NCI-H1436 treated with DMSO at 0.1 percent for 48 hours (cell line): ENCODE measurements around the gene LVRN.

Experiments
- DNase-seq: peaks from one replicate; lab custom pipeline; 2025; lab: John Stamatoyannopoulos, UW

LVRN gene

DNA sequence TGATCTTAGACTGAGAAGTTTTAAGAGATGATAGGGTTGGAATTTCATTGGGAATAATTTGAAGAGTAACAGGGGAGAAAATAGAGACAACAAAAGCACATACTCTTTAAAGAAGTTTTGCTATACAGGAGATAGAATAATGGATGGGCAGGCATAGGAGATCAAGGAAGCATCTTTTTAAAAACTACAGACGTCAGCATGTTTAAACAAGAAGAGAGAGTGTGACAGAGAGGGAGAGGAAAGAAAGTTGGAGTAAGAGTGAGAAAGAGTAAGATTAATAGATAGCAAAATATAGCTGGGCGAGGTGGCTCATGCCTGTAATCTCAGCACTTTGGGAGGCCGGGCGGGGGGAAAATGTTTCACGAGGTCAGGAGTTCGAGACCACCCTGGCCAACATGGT lies 5.3 kb upstream of the LVRN start:
- no peak for DNase-seq

- no peak for DNase-seq
Observed at GRCh38 chr5:115961381-115962238, 665 bp upstream of the LVRN start.

- no peak for DNase-seq
Observed at GRCh38 chr5:115962565-115963402, 509 bp downstream of the LVRN start.

DNA sequence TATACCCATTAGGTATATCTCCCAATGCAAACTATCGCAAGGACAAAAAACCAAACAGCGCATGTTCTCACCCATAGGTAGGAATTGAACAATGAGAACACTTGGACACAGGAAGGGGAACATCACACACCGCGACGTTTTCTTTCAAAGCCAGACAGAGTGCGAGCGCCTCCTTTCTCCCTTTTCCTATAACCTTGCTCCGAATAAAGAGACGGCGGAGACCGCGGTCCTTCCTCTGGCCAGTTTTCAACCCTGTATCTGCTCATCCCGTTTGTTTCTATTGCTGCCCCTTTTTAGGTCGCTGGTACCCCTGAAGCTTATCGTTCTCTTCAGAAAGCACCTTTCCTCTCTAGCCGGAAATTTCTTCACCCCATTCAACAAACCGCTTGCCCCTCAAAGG lies 1.3 kb downstream of the LVRN start:
- DNase-seq, result no peak

DNA sequence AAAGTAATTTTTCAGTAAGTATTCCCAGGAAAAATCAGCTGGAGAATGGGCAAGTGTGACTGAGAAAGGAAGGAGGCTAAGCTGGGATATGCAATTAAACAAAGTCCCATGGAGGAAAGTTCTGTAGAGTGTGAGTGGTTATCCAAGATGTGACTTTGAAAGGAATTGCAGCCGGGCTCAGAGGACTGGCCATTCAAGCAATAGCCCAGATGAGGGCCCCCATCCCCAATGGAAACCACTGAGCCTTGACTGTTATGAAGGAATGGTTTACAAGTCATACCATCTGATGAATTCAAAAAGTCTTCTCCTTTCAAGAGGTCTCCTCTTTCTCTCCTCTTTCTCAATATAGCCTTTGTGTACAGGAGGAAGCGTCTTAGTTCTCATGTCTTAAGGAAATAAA lies 6.5 kb downstream of the LVRN start:
- DNase-seq, result no peak

DNA sequence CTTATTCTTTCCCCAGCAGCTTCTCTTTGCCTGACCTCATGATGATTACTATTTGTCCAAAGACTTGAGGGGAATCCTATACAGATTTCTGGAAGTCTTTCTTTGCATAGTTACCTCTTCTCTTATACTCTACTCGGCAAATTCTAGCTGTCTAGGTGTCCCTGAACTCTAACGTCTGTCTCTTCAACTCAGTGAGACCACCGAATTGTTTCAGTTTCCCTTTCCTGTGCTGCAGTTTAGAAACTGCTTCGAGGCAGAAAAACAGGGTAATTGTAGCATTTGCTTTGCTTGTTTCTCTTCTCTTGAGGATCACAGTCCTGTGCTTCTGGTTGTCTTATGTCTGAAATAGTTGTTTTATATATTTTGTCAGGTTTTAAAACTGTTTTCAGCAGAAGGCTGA lies 14.8 kb downstream of the LVRN start:
- no peak for DNase-seq

DNA sequence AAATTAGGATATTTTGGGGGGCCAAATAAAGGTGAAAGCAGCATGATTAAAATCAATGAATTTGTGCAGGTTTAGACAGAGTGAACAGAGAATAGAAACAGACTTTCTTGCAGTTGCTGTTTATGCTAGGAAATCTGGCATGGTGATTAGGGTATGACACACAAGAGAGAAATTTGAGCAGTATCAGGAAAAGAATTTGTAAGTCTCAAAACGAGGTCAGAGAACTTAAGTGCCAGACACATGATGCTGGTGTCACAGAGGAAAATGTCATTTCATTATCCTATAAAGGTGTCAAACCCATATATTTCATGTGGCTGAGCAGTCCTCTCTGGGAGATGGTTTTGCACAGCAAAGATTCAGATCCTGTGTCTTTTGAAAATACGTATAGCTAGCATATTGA lies 15.7 kb downstream of the LVRN start:
- DNase-seq, result no peak

DNA sequence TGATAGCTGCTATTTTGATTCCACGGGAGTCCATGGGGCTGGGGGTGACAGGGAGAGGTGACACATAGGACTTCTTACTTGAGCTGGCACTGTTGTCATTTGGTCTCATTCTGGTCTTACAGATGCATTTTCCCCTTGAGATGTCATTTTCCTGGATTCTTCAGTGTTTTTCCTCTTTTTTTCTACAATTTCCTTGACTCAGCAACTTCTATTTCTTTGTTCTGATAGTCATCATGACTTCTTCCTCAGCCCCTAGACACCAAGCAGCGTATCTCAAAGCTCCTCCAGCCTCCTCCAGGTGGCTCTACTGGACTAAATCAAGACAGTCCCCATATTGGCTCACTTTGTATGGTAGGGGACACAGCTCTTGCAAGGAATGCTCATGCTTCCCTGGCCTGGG lies 16.5 kb downstream of the LVRN start:
- no peak for DNase-seq

DNA sequence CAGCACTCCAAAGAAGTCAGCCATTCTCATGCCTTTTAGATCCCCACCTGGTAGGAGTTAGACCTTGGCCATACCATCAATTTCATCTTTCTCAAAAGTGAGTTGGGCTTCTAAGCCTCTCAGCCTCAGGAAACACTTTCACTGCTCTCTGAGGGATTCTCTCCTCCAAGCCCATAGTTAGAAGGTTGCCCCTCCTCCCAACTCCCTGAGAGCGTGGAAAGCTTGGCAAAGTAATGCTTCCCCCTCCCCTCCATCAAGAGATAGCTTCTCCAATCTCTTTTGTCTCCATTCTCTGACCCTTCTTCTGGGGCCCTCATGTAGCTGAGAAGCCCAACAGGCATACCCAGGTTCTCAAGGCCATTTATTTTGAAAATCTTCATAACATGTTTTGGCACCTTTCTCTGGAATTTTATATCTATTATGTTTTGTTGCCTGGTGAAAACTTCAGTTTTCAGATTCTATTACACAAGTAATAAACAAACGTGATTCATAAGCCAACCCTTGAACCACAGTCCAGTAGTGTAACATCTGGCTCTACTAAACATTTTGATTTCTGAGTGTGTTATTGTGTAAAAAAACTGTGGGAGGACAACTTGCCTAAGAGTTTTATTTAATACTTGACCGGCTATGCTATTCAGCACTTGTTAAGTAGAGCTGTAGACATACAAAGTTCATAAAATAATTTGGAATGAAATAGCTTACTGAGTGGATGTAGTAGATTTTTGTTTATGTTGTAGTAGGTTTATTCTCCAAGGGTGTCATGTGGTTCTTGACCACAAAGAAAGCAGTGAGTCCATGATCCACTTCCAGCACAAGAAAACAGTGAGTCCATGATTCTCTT lies 17.1 kb downstream of the LVRN start:
- DNase-seq, result no peak

GRCh38 chr5:115983519-115983918 lies 21.2 kb downstream of the LVRN start:
- DNase-seq, result no peak

- DNase-seq, result no peak
Observed at GRCh38 chr5:115985802-115986757, 23.8 kb downstream of the LVRN start.

DNA sequence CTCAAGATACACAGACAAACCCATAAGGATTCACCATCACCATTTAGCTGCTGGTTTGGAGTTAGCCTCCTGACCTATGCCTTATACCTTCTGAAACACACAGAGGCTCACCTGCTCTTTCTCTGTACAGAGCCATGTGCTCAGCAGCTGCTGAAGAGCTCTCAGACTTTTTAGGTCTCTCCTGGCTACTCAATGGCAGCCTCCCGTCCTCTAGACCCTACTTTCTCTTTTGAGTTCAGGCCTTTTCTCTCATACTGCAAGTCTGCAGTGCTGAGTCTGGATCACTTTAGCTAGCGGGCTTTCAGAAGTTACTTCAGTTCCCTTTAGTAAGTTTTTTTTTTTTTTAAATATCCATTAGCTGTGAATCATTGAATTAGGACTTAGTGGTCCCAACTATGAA lies 25.7 kb downstream of the LVRN start:
- DNase-seq, result no peak

DNA sequence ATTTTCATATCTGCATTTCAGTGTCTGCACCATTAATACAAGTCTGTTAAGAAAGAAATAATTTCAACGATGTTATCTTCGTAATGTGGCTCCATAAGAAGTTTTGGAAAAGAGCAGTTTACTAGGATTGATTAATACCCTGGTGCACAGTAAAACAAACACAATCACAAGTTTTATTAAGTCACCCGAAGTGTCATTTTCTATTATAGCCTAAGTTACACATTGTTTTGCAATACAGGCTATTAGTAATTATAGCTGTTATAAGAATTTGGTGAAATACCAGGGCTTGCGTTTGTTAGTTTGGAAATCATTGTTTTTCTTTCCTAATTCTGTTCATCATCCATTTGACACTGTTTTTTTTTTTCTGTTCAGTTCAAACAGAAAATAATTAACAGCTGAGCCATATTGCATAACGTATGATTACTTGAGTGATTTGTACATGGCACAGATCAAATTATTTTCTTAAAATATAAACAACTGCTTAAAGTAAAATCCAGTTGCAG lies 30.6 kb downstream of the LVRN start:
- DNase-seq, result no peak

- DNase-seq, result no peak
Observed at GRCh38 chr5:115995351-115995750, 33.1 kb downstream of the LVRN start.

GRCh38 chr5:116002116-116002906 lies 40.0 kb downstream of the LVRN start:
- DNase-seq, result no peak

- DNase-seq, result no peak
Observed at GRCh38 chr5:116004248-116004647, 42.0 kb downstream of the LVRN start.

DNA sequence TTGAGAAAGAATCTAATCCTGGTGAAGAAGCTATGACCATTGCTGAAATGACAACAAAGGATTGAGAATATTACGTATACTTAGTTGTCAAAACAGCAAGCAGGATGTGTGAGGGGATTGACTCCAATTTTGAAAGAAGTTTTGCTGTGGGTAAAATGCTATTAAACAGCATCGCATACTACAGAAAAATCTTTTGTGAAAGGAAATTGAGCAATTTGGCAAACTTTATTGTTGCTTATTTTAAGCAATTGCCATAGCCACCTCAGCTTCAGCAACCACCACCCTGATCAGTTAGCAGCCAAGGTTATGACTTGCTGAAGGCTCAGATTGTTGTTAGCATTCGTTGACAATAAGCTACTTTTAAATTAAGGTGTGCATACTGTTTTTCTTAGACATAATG lies 47.5 kb downstream of the LVRN start:
- no peak for DNase-seq

DNA sequence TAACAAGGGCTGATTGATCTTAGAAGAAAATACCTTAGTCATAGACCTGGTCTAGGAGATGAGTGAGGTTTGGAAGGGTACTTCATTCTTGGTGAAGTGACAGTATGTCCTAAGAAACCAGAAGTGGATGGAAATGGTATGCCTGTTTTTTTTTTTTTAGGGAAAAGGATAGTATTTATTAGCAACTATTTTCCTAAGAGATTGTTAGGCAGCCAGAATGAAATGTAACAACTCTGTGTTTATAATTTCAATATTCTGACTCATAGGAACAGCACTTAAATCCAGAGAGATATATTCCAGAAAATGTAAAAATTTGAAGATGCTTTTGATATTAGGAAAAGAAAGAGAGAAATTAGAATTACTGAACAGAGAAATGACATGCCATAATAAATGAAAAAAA lies 48.8 kb downstream of the LVRN start:
- DNase-seq, result no peak

- no peak for DNase-seq
Observed at GRCh38 chr5:116013207-116013785, 51.0 kb downstream of the LVRN start.

DNA sequence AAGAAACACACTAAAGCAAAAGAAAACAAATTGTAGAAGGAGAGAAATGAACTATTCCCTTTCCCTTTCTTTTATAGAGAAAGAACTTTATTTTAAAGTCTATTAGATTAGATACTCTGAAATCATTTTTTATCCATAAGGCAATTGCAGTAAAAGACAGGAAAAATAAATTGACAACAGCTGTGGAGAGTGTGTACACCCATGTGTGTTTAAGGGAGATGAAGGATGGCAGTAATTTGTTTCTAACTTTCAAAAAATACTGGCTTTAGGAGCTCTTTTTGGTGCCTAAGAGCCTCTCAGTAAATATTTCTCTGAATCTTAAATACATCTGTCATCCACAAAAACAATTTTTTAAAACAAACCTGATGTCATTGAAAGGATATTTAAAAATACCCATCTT lies 51.7 kb downstream of the LVRN start:
- DNase-seq, result no peak
